Mesendoderm (in vitro differentiated cells): ENCODE results near the gene MCM10.

ENCODE experiments used
- DNase-seq: peaks from one replicate; pipeline ENCODE4 v3.0.0; 2013
- H2AK5ac ChIP-seq: 2 replicates; pipeline ENCODE4 v1.6.1; 2013; ENCODE audit warnings: low read length, inconsistent platforms
- H2BK120ac ChIP-seq: 2 replicates; pipeline ENCODE4 v1.6.1; 2013; ENCODE audit warnings: low read depth, mild to moderate bottlenecking, low read length, moderate library complexity, mixed read lengths
- H2BK15ac ChIP-seq: replicated peaks from 2 replicates; pipeline ENCODE4 v1.6.1; 2013; ENCODE audit warnings: low read depth, mild to moderate bottlenecking, moderate library complexity
- H2BK5ac ChIP-seq: 2 replicates; pipeline ENCODE4 v1.6.1; 2013; ENCODE audit warnings: low read length, inconsistent platforms
- H3K18ac ChIP-seq: 2 replicates; pipeline ENCODE4 v1.6.1; 2013; ENCODE audit warnings: mild to moderate bottlenecking, low read length, mixed read lengths
- H3K23ac ChIP-seq: one replicate; pipeline ENCODE4 v1.6.1; 2013; ENCODE audit warnings: low read length
- H3K27ac ChIP-seq: 2 replicates; pipeline ENCODE4 v1.5.1; 2013; ENCODE audit warnings: low read depth, mild to moderate bottlenecking, inconsistent platforms, low read length, moderate library complexity
- H3K27me3 ChIP-seq: 2 replicates; pipeline ENCODE4 v1.6.1; 2013; ENCODE audit warnings: low read length, control low read depth, mild to moderate bottlenecking, inconsistent platforms; ENCODE audit not compliant: insufficient read depth, poor library complexity
- H3K36me3 ChIP-seq: 2 replicates; pipeline ENCODE4 v1.6.1; 2013; ENCODE audit warnings: low read length, inconsistent platforms; ENCODE audit not compliant: control insufficient read depth, insufficient read depth
- H3K4ac ChIP-seq: one replicate; pipeline ENCODE4 v1.6.1; 2013; ENCODE audit warnings: low read depth, mild to moderate bottlenecking, low read length, moderate library complexity
- H3K4me1 ChIP-seq: 2 replicates; pipeline ENCODE4 v1.6.1; 2013; ENCODE audit warnings: low read depth, low read length, inconsistent platforms; ENCODE audit not compliant: control insufficient read depth
- H3K4me2 ChIP-seq: 2 replicates; pipeline ENCODE4 v1.6.1; 2013; ENCODE audit warnings: low read length
- H3K4me3 ChIP-seq: 2 replicates; pipeline ENCODE4 v1.5.1; 2013; ENCODE audit warnings: mild to moderate bottlenecking, low read length
- H3K56ac ChIP-seq: one replicate; pipeline ENCODE4 v1.6.1; 2013; ENCODE audit warnings: low read length
- H3K79me1 ChIP-seq: 2 replicates; pipeline ENCODE4 v1.6.1; 2013; ENCODE audit warnings: low read length, inconsistent platforms
- H3K79me2 ChIP-seq: 2 replicates; pipeline ENCODE4 v1.6.1; 2013; ENCODE audit warnings: mild to moderate bottlenecking, low read length; ENCODE audit not compliant: control insufficient read depth, insufficient read depth
- H3K9ac ChIP-seq: 2 replicates; pipeline ENCODE4 v1.6.1; 2013; ENCODE audit warnings: low read length, inconsistent platforms
- H4K5ac ChIP-seq: one replicate; pipeline ENCODE4 v1.6.1; 2013; ENCODE audit warnings: low read length
- H4K8ac ChIP-seq: one replicate; pipeline ENCODE4 v1.6.1; 2013; ENCODE audit warnings: low read depth, mild to moderate bottlenecking, control low read depth, low read length, moderate library complexity
- WGBS: extraction: QIAGEN DNeasy Blood & Tissue Kit; methylation state at CpG from one replicate; pipeline ENCODE4 v1.1.7; 2013; ENCODE audit warnings: low lambda C conversion rate, missing lambda C conversion rate; ENCODE audit not compliant: insufficient coverage; ENCODE audit errors: extremely low coverage; 5-methylcytosine and 5-hydroxymethylcytosine counted together

Gene MCM10

DNA sequence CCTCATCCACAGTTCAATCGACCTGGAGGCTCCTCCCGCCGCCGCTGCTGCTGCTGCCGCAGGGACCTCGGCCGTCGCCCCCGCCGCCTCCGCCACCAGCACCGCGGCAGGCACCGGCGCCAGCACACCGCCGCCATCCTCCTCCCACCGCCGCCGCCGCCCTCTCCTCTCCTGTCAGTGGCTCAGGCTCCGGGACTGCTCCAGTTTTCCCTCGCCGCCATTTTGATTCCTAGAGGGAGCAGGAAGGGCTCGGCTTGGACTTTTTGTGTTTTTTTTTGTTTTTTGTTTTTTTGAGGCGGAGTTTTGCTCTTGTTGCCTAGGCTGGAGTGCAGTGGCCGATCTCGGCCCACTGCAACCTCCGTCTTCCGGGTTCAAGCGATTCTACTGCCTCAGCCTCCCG lies 3.0 kb upstream of the MCM10 start:
- no peak for DNase-seq
- no peak overlapping the region for H3K4ac ChIP-seq

DNA sequence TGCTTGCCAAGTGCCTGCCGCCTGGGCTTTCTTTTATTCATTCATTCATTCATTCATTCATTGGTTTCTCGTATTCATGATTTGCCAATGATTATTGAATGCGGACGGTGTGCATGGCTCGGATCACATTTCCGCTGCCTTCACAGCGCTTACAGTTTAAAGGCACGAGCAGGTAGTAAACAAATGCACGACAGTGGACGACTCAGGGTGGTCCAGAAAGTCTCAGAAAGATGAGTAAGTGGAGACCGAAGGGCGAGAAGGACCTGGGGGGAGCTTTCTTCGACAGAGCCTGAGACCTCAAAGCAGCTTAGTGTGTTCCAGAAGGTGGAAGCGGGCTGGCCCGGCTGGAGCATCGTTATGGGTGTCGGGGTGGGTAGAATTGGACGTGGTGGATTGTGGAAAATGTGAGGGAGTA lies 506 bp downstream of the MCM10 start:
- Histone ChIP-seq H3K4me1 (peaks cover 4% of the 10 kb centered on the region), H3K79me2 (peaks cover 21% of the 10 kb centered on the region), H3K4ac (no peak overlapping the region), H2AK5ac (no peak overlapping the region), H3K27me3 (no peaks in the 10 kb centered on the region), H4K8ac (no peak overlapping the region), H3K56ac (peak overlapping the region; percentile 86), H3K79me1 (peaks cover 17% of the 10 kb centered on the region), H2BK120ac (no peak overlapping the region), H3K23ac (peak overlapping the region; percentile 73), H3K9ac (peak overlapping the region; percentile 80), H2BK5ac (no peak overlapping the region), H4K5ac (no peak overlapping the region), H2BK15ac (no peak overlapping the region), H3K4me3 (peak overlapping the region; percentile 67), H3K18ac (peak overlapping the region; percentile 13), H3K4me2 (peak overlapping the region; percentile 76), H3K27ac (no peak overlapping the region), H3K36me3 (peaks cover 2% of the 10 kb centered on the region)
- peak; percentile 34 for DNase-seq
- no CpG with 5 or more reads among the region's 18 CpGs for WGBS

More for the DNA sequence above, 3.0 kb upstream of the MCM10 start:
- Histone ChIP-seq H3K27ac (no peak overlapping the region), H3K79me1 (peaks cover 9% of the 10 kb centered on the region), H3K27me3 (no peaks in the 10 kb centered on the region), H3K9ac (no peak overlapping the region), H2AK5ac (no peak overlapping the region), H3K4me1 (peaks cover 4% of the 10 kb centered on the region), H3K56ac (no peak overlapping the region), H3K79me2 (peaks cover 15% of the 10 kb centered on the region), H4K8ac (no peak overlapping the region), H2BK5ac (no peak overlapping the region), H3K23ac (no peak overlapping the region), H3K18ac (no peak overlapping the region), H4K5ac (no peak overlapping the region), H3K4me3 (no peak overlapping the region), H3K4me2 (no peak overlapping the region), H2BK120ac (no peak overlapping the region), H3K36me3 (no peaks in the 10 kb centered on the region), H2BK15ac (no peak overlapping the region)
- no CpG with 5 or more reads among the region's 32 CpGs for WGBS

DNA sequence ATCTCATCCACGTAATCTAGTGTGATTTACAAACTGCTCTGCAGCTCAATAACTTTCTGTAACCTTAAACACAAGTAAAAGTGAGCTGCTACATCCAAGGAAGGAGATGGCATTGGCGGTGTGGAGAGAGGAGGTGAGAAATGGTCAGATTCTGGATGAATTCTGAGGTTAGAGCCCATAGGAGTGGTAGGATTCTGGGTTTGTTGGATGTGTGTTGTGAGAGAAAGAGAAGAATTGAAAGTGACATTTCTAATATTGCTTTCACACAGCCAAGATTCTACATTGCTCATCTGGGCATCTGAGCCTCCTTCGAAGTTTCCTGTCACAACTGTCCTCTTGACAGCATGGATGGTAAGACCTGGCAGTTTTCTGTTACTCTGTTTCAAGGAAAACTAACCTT lies 2.5 kb downstream of the MCM10 start:
- H3K4ac ChIP-seq: no peak overlapping the region
- H3K4me2 ChIP-seq: no peak overlapping the region
- peaks cover 4% of the 10 kb centered on the region for H3K36me3 ChIP-seq
- no peak overlapping the region for H3K56ac ChIP-seq
- H2BK120ac ChIP-seq: no peak overlapping the region
- DNase-seq: no peak
- no peak overlapping the region for H3K4me3 ChIP-seq
- H3K79me2 ChIP-seq: peaks cover 25% of the 10 kb centered on the region
- H2BK15ac ChIP-seq: no peak overlapping the region
- no peak overlapping the region for H3K18ac ChIP-seq
- H3K27me3 ChIP-seq: no peaks in the 10 kb centered on the region
- H4K8ac ChIP-seq: no peak overlapping the region
- H3K4me1 ChIP-seq: peaks cover 4% of the 10 kb centered on the region
- H3K79me1 ChIP-seq: peaks cover 21% of the 10 kb centered on the region
- no peak overlapping the region for H2BK5ac ChIP-seq
- no peak overlapping the region for H3K27ac ChIP-seq
- H2AK5ac ChIP-seq: no peak overlapping the region
- no peak overlapping the region for H3K23ac ChIP-seq
- H4K5ac ChIP-seq: no peak overlapping the region
- H3K9ac ChIP-seq: no peak overlapping the region
- WGBS: no CpG with 5 or more reads among the region's 3 CpGs

- H3K23ac ChIP-seq: no peak overlapping the region
- no peak overlapping the region for H3K4ac ChIP-seq
- H4K5ac ChIP-seq: no peak overlapping the region
- no peak overlapping the region for H2AK5ac ChIP-seq
- no peak overlapping the region for H3K4me2 ChIP-seq
- no peak overlapping the region for H4K8ac ChIP-seq
- H3K27ac ChIP-seq: no peak overlapping the region
- H3K36me3 ChIP-seq: peaks cover 5% of the 10 kb centered on the region
- H3K4me3 ChIP-seq: no peak overlapping the region
- H3K27me3 ChIP-seq: no peaks in the 10 kb centered on the region
- H2BK5ac ChIP-seq: no peak overlapping the region
- H2BK120ac ChIP-seq: no peak overlapping the region
- peaks cover 21% of the 10 kb centered on the region for H3K79me1 ChIP-seq
- H3K4me1 ChIP-seq: peaks cover 4% of the 10 kb centered on the region
- no peak overlapping the region for H2BK15ac ChIP-seq
- no peak overlapping the region for H3K18ac ChIP-seq
- H3K9ac ChIP-seq: no peak overlapping the region
- H3K79me2 ChIP-seq: peaks cover 26% of the 10 kb centered on the region
- no peak for DNase-seq
- no peak overlapping the region for H3K56ac ChIP-seq
Measured at GRCh38 chr10:13165177-13165576, 3.8 kb downstream of the MCM10 start.

DNA sequence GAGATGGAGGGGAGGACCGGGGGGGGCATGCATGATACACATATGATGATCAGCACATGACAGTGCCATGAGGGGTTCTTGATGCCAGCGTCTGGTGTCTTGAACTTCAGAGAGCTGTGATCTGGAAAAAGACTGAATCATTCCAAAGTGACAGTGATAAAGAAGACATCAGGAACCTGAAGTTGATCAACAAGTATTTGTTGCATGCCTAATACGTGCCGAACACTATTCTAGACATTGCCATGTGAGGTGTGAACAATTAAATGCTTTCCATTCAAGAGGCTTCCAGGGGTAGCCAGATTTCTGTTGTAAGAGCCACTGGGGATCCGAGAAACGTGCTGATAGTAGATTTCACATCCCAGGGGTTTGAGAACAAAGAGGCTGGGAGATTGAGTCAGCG lies 6.2 kb downstream of the MCM10 start:
- Histone ChIP-seq H3K4ac (no peak overlapping the region), H3K27ac (no peak overlapping the region), H3K23ac (no peak overlapping the region), H3K36me3 (peaks cover 8% of the 10 kb centered on the region), H2BK15ac (no peak overlapping the region), H3K4me2 (no peak overlapping the region), H3K9ac (no peak overlapping the region), H2BK5ac (no peak overlapping the region), H2BK120ac (no peak overlapping the region), H3K18ac (no peak overlapping the region), H4K5ac (no peak overlapping the region), H3K56ac (no peak overlapping the region), H3K4me1 (peaks cover under 1% of the 10 kb centered on the region), H3K27me3 (no peaks in the 10 kb centered on the region), H3K4me3 (no peak overlapping the region), H3K79me1 (peaks cover 13% of the 10 kb centered on the region), H3K79me2 (peaks cover 17% of the 10 kb centered on the region), H2AK5ac (no peak overlapping the region), H4K8ac (no peak overlapping the region)
- no peak for DNase-seq
- no CpG with 5 or more reads among the region's 7 CpGs for WGBS

GRCh38 chr10:13168781-13169180 lies 7.4 kb downstream of the MCM10 start:
- Histone ChIP-seq H3K9ac (no peak overlapping the region), H3K18ac (no peak overlapping the region), H2BK5ac (no peak overlapping the region), H2BK120ac (no peak overlapping the region), H4K5ac (no peak overlapping the region), H3K4me1 (no peaks in the 10 kb centered on the region), H3K79me2 (peaks cover 8% of the 10 kb centered on the region), H3K56ac (no peak overlapping the region), H3K36me3 (peaks cover 12% of the 10 kb centered on the region), H3K27me3 (no peaks in the 10 kb centered on the region), H3K23ac (no peak overlapping the region), H3K27ac (no peak overlapping the region), H3K4me3 (no peak overlapping the region), H3K79me1 (peaks cover 11% of the 10 kb centered on the region), H3K4ac (no peak overlapping the region), H4K8ac (no peak overlapping the region), H2AK5ac (no peak overlapping the region), H3K4me2 (no peak overlapping the region), H2BK15ac (no peak overlapping the region)
- no CpG with 5 or more reads among the region's 6 CpGs for WGBS
- no peak for DNase-seq
